Cortex of kidney (tissue), 1 donor: ENCODE results near the gene SRSF3.
"Not testable (repeated sequence)": the region's sequence is repeated elsewhere in the genome, so short reads cannot be mapped to it uniquely, and the experiment has no call there.

Source experiments
- DNase-seq: peaks from one replicate; lab custom pipeline; 2025; lab: John Stamatoyannopoulos, UW

SRSF3 gene

GRCh38 chr6:36576578-36576977 lies 17.6 kb upstream of the SRSF3 start:
- DNase-seq: no peak

GRCh38 chr6:36577301-36577700 lies 16.9 kb upstream of the SRSF3 start:
- DNase-seq: no peak

DNA sequence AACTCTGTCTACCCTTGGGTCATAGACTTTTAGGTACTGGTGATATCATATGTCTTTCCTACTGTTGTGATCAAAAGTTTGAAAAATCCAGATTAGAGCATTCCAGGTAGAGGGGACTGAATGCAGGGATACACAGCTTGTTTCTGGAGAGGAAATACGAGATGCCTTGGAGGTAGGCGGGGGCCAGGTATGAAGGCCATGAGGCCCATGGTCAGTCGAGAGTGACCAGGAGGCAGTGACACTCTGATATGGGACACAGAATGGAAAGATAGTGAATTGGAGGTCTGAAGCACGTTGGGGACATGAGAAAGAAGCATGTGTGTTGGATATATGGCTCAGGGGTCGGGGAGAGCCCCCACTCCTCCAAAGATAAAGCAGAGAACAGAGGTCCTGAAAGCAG lies 16.1 kb upstream of the SRSF3 start:
- no peak for DNase-seq

DNA sequence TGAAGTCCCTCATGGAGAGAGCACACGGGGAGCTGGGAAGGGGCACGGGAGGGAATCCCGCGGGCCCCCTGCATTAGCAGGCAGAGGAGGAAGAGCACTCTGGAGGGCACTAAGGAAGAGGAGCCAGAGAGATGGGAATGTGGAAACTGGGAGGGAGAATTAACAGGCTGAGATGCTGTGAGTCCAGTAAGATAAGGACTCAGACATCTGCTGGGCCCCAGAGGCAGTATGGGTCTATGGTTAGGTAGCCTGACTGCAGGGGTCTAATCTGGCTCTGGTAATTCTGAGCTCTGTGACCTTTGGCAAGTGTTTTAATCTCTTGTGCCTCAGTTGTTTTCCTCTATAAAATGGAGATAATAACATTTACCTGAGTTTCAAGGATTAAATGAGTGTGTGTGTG lies 15.7 kb upstream of the SRSF3 start:
- DNase-seq: no peak

- DNase-seq: no peak
Measured at GRCh38 chr6:36580184-36580526, 14.0 kb upstream of the SRSF3 start.

DNA sequence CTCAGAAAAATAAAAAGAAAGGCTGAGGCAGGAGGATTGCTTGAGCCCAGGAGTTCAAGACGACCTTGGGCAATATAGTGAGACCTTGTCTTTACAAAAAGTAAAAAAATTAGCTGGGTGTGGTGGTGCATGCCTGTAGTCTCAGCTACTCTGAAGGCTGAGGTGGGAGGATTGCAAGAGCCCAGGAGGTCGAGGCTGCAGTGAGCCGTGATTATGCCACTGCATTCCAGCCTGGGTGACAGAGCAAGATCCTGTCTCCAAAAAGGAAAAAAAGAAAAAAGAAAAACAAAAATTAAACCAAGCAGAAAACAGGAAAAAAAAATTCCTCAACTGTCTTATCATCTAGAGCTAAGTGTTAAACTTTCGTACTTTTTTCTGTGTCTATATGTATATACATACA lies 12.4 kb upstream of the SRSF3 start:
- no peak for DNase-seq

DNA sequence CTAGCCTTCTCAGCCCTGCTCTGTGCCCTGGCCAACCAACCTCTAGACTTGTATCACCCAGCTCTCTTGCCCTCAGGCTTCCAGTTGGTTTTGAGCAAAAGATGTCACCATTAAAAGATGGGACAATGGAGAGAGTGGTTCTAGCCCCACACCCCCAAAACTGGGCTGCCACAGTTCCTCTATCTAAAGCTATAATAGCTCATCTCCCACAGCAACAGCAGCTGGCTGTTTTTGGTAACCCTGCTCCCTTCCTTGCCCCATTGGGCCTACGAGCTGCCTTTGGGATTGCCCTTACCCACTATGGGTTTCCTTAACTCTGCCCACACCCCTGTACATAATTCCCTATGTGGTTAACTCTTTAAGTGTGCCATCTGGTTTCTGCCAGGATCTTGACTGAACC lies 7.6 kb upstream of the SRSF3 start:
- DNase-seq: no peak

- DNase-seq: not testable (repeated sequence)
Measured at GRCh38 chr6:36589025-36589400, 5.1 kb upstream of the SRSF3 start.

- no peak for DNase-seq
Measured at GRCh38 chr6:36590237-36590636, 3.9 kb upstream of the SRSF3 start.

GRCh38 chr6:36592221-36592655 lies 1.9 kb upstream of the SRSF3 start:
- DNase-seq: no peak

DNA sequence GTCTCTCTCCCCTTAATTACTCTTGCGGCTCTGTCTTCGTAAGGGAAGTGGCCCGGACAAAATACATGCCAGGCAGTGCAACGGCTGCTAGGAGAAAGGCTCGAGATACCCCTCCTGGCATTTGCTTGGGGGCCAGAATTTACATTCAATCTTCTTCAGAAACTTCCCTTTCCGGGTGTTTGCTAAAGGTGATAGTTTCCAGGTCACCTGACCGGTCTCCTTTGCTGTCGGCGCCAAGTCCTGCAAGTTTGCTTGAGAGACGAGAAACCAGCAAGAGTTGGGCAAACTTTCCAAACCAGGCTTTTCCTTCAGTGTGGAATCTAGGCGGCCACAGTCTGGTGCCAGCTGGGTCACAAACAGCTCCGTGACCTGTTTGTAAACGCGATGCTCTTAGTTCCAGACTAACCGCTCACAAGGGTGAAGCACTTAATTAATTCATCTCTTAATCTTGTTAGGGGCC lies 563 bp upstream of the SRSF3 start:
- no peak for DNase-seq

DNA sequence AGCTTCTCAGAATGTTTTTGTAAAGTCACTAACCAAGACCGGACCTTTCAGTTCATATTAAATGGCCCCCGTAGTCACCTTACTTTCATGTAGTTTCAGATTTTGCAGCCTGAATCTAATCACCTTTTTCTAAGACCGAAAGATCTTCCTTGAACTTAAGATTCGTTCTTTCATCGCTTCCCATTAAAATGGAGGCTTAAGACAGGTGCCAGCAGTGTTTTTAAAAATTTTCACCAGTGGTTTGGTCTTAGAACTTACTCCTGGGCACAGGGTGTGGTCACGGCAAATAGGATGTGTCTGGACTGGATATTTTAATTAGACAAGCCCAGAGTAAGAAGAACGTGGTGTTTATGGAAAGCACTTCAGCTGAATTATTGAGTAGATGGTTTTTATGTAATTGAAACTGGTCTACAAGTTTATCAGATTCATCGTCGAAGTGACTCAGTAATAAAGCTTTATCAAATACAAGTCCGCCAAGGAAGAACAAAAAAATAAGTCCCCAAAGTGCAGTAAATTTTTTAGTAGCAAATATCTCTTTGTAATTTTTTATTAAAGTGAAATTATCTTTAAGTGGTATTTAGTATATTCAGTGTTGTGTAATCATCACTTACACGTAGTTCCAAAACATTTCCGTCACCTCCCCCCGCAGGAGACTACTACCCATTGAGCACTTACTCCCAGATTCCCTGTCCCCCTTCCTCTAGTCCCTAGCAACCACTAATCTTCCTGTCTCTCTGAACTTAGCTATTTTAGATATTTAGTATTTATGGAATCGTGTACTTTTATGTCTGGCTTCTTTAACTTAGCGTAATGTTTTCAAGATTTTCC lies 868 bp downstream of the SRSF3 start:
- DNase-seq: no peak

GRCh38 chr6:36596356-36596755 lies 2.2 kb downstream of the SRSF3 start:
- no peak for DNase-seq

- no peak for DNase-seq
Measured at GRCh38 chr6:36597775-36598174, 3.6 kb downstream of the SRSF3 start.

DNA sequence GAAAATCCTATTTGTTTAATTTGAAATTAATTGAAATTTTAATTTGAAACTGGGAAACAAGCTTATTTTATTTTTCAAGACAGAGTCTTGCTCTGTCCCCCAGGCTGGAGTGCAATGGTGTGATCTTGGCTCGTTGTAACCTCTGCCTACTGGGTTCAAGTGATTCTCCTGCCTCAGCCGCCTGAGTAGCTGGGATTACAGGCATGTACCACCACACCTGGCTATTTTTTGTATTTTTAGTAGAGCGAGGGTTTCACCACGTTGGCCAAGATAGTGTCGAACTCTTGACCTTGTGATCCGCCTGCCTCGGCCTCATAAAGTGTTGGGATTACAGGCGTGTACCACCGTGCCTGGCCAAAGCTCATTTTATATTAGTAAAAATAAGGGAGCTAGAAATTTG lies 4.2 kb downstream of the SRSF3 start:
- no peak for DNase-seq

DNA sequence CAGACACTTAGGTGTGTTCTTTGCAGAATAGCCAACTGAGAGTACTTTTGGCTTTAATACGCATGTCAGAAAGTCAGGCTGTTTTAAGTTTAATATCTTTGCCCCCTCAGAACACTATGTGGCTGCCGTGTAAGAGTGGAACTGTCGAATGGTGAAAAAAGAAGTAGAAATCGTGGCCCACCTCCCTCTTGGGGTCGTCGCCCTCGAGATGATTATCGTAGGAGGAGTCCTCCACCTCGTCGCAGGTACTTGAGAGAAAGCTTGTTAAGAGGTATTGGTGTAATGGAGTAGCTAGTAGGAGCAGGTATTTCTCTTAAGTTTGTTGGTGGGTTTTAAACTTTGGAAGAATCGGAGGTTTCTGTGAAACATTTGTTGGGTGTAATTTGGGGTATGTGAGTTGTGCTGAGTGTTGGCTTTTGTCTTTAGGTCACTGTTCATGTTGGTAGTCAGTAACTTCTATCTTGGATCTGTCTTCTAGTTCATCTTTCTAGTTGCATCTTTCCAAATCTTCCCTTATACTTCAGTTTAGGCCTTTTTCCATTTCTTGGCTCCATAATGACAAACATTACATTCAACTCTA lies 4.7 kb downstream of the SRSF3 start:
- DNase-seq: no peak

DNA sequence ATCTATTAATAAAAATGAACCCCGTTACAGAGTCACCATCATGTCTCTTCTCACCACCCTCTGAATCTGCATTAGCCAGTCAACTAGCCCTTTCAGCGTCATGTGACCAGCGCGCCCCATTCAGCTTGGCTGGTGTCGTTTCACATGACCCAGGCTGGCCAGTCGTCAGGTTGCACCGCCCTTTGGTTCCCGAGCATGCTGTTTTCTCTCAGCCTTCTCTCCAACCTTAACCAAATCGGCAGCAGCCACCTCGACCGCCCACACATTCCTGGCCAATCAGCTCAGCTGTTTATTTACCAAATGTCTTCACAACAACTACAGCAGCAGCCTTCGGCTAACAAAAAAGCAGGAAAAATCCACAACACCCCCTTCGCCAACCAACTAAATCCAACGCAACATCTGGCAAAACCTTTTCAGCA lies 5.6 kb downstream of the SRSF3 start:
- no peak for DNase-seq

DNA sequence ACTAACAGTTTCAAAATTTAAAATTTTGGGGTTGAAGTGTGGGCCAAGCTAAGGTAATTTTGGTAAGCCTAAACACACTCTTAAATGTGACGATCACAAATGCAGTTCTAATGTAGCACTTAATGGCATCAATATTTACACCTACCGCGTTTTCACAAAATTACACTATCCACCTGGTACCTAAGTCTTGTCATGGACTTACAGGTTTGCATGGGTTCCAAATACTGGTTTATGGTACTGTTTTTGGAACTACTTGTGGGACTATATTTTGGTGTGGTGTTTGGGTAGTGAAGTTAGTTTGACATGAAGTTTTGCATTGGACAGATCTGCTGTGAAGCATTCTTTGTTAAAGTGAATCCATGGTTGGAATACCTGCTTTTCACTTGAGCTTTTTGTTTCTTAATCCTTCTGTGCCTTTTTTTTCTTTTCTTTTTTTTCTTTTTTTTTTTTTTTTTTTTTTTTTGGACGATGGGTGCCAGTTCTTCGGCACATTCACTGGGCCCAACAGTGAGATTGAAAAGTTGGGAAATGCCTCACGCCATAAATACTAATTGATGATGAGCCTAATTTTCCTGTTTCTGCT lies 6.5 kb downstream of the SRSF3 start:
- no peak for DNase-seq

DNA sequence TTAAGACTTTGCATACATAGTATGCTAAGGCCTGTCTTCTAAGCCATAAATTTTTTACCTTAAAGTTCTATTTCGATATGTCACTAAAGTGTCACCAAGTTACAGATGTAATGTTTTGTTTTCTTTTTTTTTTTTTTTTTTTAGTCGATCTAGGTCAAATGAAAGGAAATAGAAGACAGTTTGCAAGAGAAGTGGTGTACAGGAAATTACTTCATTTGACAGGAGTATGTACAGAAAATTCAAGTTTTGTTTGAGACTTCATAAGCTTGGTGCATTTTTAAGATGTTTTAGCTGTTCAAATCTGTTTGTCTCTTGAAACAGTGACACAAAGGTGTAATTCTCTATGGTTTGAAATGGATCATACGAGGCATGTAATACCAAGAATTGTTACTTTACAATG lies 7.7 kb downstream of the SRSF3 start:
- not testable (repeated sequence) for DNase-seq

DNA sequence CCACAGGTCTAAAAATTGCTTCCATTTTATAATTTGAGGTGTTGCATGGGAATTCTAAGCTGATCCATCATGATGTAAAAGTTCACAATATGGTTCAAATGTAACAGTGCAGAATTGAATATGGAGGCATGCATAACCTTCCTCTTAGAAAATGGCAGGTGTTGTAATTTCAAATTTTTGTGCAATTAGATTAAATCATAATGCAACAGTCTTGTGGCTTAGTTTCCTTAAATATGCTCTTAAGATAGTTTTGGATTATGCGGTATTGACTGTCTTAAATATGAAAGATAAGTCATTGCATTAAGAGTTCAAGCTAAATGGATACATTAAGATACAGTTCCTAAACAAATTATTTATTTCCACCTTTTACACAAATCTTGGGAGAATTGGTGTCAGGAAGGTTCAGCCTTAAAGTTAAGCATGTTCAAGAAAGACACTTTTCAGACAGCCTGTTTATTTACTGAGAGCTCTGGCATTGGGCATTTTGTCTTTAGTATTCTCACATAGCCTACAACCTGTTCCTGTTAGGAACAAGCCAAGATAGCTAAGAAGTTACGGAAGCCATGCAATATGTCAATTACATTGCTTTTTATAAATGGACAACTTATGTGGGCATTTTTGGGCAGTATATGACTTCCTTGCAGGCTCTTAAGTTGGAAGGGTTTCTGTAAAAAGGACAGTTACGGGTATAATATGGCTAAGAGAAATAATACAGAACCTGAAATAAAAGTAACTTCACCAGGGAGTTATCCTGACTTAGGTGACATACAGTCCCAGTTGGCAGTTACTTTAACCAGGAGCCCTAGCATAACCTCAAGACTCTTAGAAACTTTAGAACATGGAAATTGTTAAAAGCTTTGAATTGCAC lies 9.3 kb downstream of the SRSF3 start:
- no peak for DNase-seq

GRCh38 chr6:36604090-36605060 lies 10.2 kb downstream of the SRSF3 start:
- no peak for DNase-seq
